ENCODE data around the gene FIGNL1. TPM values are rescaled to one million over a fixed set of nuclear protein-coding genes. Genes with fewer than 3 reads are reported as not detected.

Gene FIGNL1, protein sequence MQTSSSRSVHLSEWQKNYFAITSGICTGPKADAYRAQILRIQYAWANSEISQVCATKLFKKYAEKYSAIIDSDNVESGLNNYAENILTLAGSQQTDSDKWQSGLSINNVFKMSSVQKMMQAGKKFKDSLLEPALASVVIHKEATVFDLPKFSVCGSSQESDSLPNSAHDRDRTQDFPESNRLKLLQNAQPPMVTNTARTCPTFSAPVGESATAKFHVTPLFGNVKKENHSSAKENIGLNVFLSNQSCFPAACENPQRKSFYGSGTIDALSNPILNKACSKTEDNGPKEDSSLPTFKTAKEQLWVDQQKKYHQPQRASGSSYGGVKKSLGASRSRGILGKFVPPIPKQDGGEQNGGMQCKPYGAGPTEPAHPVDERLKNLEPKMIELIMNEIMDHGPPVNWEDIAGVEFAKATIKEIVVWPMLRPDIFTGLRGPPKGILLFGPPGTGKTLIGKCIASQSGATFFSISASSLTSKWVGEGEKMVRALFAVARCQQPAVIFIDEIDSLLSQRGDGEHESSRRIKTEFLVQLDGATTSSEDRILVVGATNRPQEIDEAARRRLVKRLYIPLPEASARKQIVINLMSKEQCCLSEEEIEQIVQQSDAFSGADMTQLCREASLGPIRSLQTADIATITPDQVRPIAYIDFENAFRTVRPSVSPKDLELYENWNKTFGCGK
- polyA plus RNA-seq (2012; ENCODE audit: missing spikeins): 15.5 TPM

DNA sequence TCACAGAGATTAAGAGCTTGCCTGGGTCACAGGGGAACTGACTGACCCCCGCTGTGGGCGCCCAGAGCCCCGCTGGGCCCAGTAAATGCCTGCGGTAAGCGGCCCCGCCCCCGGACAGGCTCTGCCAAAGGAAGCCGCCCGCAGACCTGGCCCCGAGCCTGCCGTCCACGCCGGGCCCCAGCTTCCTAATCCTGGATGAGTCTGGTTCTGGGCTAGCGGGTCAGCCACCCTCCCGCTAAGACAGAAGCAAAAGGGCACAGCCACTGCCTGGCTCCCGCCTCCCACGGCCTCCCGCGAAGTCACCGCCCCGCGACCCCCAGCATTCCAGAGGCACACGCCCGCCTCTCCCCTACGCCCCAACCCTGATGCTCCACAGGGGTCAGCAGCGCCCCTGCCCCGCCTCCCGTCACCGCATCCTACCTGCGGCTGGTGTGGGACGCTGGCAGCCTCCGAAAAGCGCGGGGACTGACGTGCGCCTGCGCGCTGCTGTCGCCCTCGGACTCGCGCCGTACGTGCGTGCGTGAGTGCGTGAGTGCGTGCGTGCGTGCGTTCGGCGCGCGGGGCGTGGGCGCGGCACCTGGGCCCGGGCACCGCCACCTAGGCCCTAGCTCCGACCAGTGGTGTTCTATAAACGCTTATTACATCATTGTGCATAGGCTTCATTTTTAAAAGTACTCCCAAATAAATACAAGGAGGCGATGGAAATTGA lies at the start of gene FIGNL1:
TSS of gene FIGNL1 (minus strand) at position 470 of the 709 bp plus-strand sequence. CDS start 3,063 bp downstream, outside the sequence.
- DNase-seq (ENCODE audit: insufficient read length) (peak; percentile 68), FAIRE-seq (peak; percentile 96)
- no peak for TF ChIP-seq TAF1 (IDR thresholded peaks at IDR 0.05; ENCODE audit: borderline replicate concordance, low read depth, low read length)
- peak; percentile 63; the same call in 1 of the 2 replicates for TF ChIP-seq POLR2AphosphoS5 (IDR thresholded peaks at IDR 0.05; ENCODE audit: low read depth, low read length)
- TF ChIP-seq POLR2A (IDR thresholded peaks at IDR 0.05; ENCODE audit: low read depth, low read length): peak; percentile 76; the same call in 1 of the 2 replicates

- no peak for TF ChIP-seq POLR2AphosphoS5 (IDR thresholded peaks at IDR 0.05; ENCODE audit: low read depth, low read length)
- no peak for DNase-seq (ENCODE audit: insufficient read length)
- FAIRE-seq: no peak
These were observed 48.9 kb upstream of the FIGNL1 start for GRCh38 chr7:50499092-50499491.

GRCh38 chr7:50497968-50498367 lies 47.8 kb upstream of the FIGNL1 start:
- FAIRE-seq (no peak), DNase-seq (ENCODE audit: insufficient read length) (no peak)
- no peak for TF ChIP-seq TAF1 (IDR thresholded peaks at IDR 0.05; ENCODE audit: borderline replicate concordance, low read depth, low read length)
- no peak for TF ChIP-seq POLR2AphosphoS5 (IDR thresholded peaks at IDR 0.05; ENCODE audit: low read depth, low read length)
- TF ChIP-seq POLR2A (IDR thresholded peaks at IDR 0.05; ENCODE audit: low read depth, low read length): no peak

DNA sequence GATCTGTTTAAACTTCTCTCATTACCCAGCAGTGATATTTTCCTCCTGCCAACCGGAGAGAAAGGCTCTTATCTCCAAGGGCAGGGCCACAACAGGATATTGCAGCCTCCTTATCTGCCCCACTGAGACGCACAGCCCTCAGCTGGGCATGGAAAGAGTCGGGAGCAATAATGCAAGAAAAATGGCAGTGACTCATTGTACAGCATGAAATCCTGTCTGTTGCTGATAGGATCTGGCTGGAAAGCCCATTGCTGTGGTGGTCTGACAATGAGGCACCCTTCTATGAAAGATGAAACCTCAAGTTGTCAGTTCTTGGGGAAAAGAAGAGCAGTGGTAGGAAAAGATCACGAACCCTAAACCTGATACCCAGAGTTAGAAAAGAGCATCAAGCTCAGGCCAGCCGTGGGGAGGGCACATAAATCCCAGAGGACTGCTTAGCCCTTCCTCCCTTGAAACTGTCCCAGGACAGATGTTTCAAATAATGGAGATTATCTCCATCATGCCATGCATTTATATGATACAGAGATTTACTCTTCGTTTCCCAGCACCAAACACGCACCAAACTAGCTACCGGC lies 47.0 kb upstream of the FIGNL1 start:
- no peak for FAIRE-seq
- TF ChIP-seq POLR2AphosphoS5 (IDR thresholded peaks at IDR 0.05; ENCODE audit: low read depth, low read length) (no peak), POLR2A (IDR thresholded peaks at IDR 0.05; ENCODE audit: low read depth, low read length) (no peak), TAF1 (IDR thresholded peaks at IDR 0.05; ENCODE audit: borderline replicate concordance, low read depth, low read length) (no peak)
- no peak for DNase-seq (ENCODE audit: insufficient read length)

DNA sequence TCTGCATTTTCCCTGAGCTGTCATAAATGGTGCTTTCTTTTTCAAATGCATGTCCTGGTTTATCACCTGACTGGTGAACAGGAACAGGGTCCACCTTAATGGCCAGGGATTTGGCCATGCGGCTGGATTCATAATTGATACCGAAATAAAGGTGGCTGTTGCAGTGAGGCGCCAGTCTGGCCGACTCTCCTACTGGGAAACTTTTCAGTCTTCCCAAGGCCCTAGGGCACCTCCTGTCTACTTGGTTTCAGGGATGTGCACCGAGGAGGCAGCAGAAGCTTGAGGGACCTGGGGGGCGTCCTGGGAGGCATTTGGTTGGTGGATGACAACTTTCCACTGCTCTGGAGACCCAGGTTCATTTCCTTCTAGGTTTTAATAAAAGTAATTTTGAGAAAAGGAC lies 46.4 kb upstream of the FIGNL1 start:
- no peak for FAIRE-seq
- TF ChIP-seq POLR2AphosphoS5 (IDR thresholded peaks at IDR 0.05; ENCODE audit: low read depth, low read length) (no peak), POLR2A (IDR thresholded peaks at IDR 0.05; ENCODE audit: low read depth, low read length) (no peak), TAF1 (IDR thresholded peaks at IDR 0.05; ENCODE audit: borderline replicate concordance, low read depth, low read length) (no peak)
- DNase-seq (ENCODE audit: insufficient read length): no peak

DNA sequence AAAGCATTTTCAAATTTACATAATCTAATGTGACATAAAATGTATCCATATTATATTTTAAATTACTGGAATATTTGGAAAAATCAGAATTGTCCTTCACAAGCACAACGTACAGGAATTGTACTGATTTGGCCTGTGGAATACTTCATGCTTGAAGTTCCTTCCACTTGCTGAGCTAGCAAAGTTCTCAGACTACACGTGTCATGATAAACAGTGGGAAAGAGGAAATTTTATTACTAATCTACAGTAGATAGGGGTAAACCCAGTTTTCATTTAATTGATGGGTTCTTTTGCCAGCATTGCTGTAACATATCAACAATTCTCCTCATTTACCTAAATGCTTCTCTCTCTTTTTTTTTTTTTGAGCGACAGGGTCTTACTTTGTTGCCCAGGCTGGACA lies 45.6 kb upstream of the FIGNL1 start:
- TF ChIP-seq TAF1 (IDR thresholded peaks at IDR 0.05; ENCODE audit: borderline replicate concordance, low read depth, low read length): no peak
- no peak for TF ChIP-seq POLR2A (IDR thresholded peaks at IDR 0.05; ENCODE audit: low read depth, low read length)
- TF ChIP-seq POLR2AphosphoS5 (IDR thresholded peaks at IDR 0.05; ENCODE audit: low read depth, low read length): no peak
- DNase-seq (ENCODE audit: insufficient read length) (no peak), FAIRE-seq (no peak)

DNA sequence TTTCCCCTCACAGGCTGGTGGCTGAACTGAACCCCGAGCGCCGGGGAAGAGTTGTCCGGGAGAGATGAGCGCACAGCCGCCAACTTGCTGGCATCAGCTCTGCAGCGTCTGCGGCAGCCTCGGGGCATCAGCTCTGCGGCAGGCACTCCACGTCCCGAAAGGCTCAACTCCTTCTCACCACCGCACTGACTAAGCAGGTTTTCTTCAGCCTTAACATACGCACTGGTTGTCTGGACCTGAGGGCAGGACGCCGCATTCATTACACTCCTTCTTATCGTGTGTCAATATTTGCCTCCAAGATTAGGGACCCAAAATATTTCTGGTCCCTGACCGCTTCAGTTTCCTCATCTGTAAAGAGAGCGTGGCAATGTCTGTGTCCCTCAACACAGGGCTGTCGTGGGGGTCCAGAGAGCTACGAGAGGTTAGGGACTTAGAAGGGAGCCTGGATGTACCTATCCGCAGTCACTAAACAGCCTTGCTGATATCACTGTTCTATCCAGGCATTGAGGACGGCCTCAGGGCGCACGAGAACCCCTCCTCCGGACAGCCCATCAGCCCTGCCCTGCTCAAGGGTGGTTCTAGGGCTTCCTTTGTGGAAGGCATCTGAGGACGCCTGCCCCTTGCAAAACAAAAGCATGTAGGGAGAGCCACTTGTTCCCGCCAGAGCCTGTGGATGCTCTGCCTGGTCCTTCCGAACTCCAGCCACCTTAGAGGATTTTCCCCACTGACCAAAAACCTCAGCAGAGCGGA lies 42.8 kb upstream of the FIGNL1 start:
- TF ChIP-seq POLR2A (IDR thresholded peaks at IDR 0.05; ENCODE audit: low read depth, low read length) (no peak), POLR2AphosphoS5 (IDR thresholded peaks at IDR 0.05; ENCODE audit: low read depth, low read length) (no peak), TAF1 (IDR thresholded peaks at IDR 0.05; ENCODE audit: borderline replicate concordance, low read depth, low read length) (no peak)
- DNase-seq (ENCODE audit: insufficient read length) (no peak), FAIRE-seq (no peak)

- TF ChIP-seq POLR2A (IDR thresholded peaks at IDR 0.05; ENCODE audit: low read depth, low read length) (no peak), POLR2AphosphoS5 (IDR thresholded peaks at IDR 0.05; ENCODE audit: low read depth, low read length) (no peak), TAF1 (IDR thresholded peaks at IDR 0.05; ENCODE audit: borderline replicate concordance, low read depth, low read length) (no peak)
- FAIRE-seq: no peak
- DNase-seq (ENCODE audit: insufficient read length): no peak
These were observed 41.8 kb upstream of the FIGNL1 start for GRCh38 chr7:50491943-50492342.

GRCh38 chr7:50491209-50491608 lies 41.1 kb upstream of the FIGNL1 start:
- no peak for FAIRE-seq

DNA sequence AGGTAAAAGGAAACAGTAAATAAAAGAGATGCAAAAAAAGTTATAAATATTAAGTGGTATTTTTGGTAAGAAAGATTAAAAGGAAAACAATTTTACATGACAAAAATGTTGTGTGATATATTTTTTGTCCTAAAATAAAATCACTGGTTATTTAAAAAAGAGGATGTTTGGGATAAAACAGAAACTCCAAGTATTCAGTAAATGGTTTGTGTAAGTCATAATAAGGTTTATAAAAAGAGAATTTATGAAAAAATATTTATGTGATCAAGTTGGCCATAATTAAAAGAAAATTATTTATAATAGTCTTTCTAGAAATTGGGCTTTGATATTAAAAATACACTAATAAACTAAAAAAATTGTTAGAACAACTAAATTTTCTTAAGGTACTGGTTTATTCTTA lies 38.2 kb upstream of the FIGNL1 start:
- DNase-seq (ENCODE audit: insufficient read length): no peak
- TF ChIP-seq POLR2AphosphoS5 (IDR thresholded peaks at IDR 0.05; ENCODE audit: low read depth, low read length): no peak
- no peak for TF ChIP-seq POLR2A (IDR thresholded peaks at IDR 0.05; ENCODE audit: low read depth, low read length)
- TF ChIP-seq TAF1 (IDR thresholded peaks at IDR 0.05; ENCODE audit: borderline replicate concordance, low read depth, low read length): no peak
- no peak for FAIRE-seq

More at GRCh38 chr7:50491209-50491608, 41.1 kb upstream of the FIGNL1 start:
- TF ChIP-seq POLR2AphosphoS5 (IDR thresholded peaks at IDR 0.05; ENCODE audit: low read depth, low read length) (no peak), TAF1 (IDR thresholded peaks at IDR 0.05; ENCODE audit: borderline replicate concordance, low read depth, low read length) (no peak), POLR2A (IDR thresholded peaks at IDR 0.05; ENCODE audit: low read depth, low read length) (no peak)
- DNase-seq (ENCODE audit: insufficient read length): no peak

All from GM12892 (cell line).